ENCODE results near the gene IDH1. TPM values are rescaled to one million over a fixed set of nuclear protein-coding genes. Genes with fewer than 3 reads are reported as not detected.
"Not testable (repeated sequence)": the region's sequence is repeated elsewhere in the genome, so short reads cannot be mapped to it uniquely, and the experiment has no call there.

IDH1 gene
- total RNA-seq (2014; rRNA removed; shearing (Covaris generic); ENCODE audit: low replicate concordance) = 66.9 and 79.0 TPM in 2 replicates

- in situ Hi-C loops (cut with HindIII; ENCODE audit: low pct_unique_long_range_greater_than_20kb, low sequenced_read_pairs) = no loop called here
- DNase-seq (ENCODE audit: low read depth) = peak; percentile 89
Observed at GRCh38 chr2:208254871-208255556, at the start of gene IDH1. Gene IDH1, minus strand, starts transcription at chr2:208255071. Its CDS starts 3,520 bp downstream, at chr2:208251551.

GRCh38 chr2:208304157-208304556, 49.3 kb upstream of the IDH1 start:
- DNase-seq (ENCODE audit: low read depth) = no peak
- in situ Hi-C loops (cut with HindIII; ENCODE audit: low pct_unique_long_range_greater_than_20kb, low sequenced_read_pairs) = no loop called here

- in situ Hi-C loops (cut with HindIII; ENCODE audit: low pct_unique_long_range_greater_than_20kb, low sequenced_read_pairs) = no loop called here
- DNase-seq (ENCODE audit: low read depth) = no peak
Observed at GRCh38 chr2:208300847-208301618, 46.2 kb upstream of the IDH1 start.

- in situ Hi-C loops (cut with HindIII; ENCODE audit: low pct_unique_long_range_greater_than_20kb, low sequenced_read_pairs) = no loop called here
- DNase-seq (ENCODE audit: low read depth) = no peak
Observed at GRCh38 chr2:208297961-208298360, 43.1 kb upstream of the IDH1 start.

- in situ Hi-C loops (cut with HindIII; ENCODE audit: low pct_unique_long_range_greater_than_20kb, low sequenced_read_pairs) = no loop called here
- DNase-seq (ENCODE audit: low read depth) = no peak
Observed at GRCh38 chr2:208296610-208297009, 41.7 kb upstream of the IDH1 start.

- no peak for DNase-seq (ENCODE audit: low read depth)
- in situ Hi-C loops (cut with HindIII; ENCODE audit: low pct_unique_long_range_greater_than_20kb, low sequenced_read_pairs) = no loop called here
Observed at GRCh38 chr2:208295834-208296233, 41.0 kb upstream of the IDH1 start.

GRCh38 chr2:208294482-208295024, 39.7 kb upstream of the IDH1 start:
- in situ Hi-C loops (cut with HindIII; ENCODE audit: low pct_unique_long_range_greater_than_20kb, low sequenced_read_pairs) = no loop called here
- no peak for DNase-seq (ENCODE audit: low read depth)

- DNase-seq (ENCODE audit: low read depth) = no peak
- in situ Hi-C loops (cut with HindIII; ENCODE audit: low pct_unique_long_range_greater_than_20kb, low sequenced_read_pairs) = no loop called here
Observed at GRCh38 chr2:208285853-208286252, 31.0 kb upstream of the IDH1 start.

- in situ Hi-C loops (cut with HindIII; ENCODE audit: low pct_unique_long_range_greater_than_20kb, low sequenced_read_pairs) = no loop called here
- DNase-seq (ENCODE audit: low read depth) = peak; percentile 22
Observed at GRCh38 chr2:208280933-208281332, 26.1 kb upstream of the IDH1 start.

- in situ Hi-C loops (cut with HindIII; ENCODE audit: low pct_unique_long_range_greater_than_20kb, low sequenced_read_pairs) = no loop called here
- no peak for DNase-seq (ENCODE audit: low read depth)
Observed at GRCh38 chr2:208280234-208280633, 25.4 kb upstream of the IDH1 start.

- in situ Hi-C loops (cut with HindIII; ENCODE audit: low pct_unique_long_range_greater_than_20kb, low sequenced_read_pairs) = no loop called here
Observed at GRCh38 chr2:208279236-208279635, 24.4 kb upstream of the IDH1 start.

GRCh38 chr2:208278549-208278948, 23.7 kb upstream of the IDH1 start:
- DNase-seq (ENCODE audit: low read depth) = no peak
- in situ Hi-C loops (cut with HindIII; ENCODE audit: low pct_unique_long_range_greater_than_20kb, low sequenced_read_pairs) = no loop called here

More at GRCh38 chr2:208279236-208279635, 24.4 kb upstream of the IDH1 start:
- DNase-seq (ENCODE audit: low read depth) = no peak

GRCh38 chr2:208274748-208275147, 19.9 kb upstream of the IDH1 start:
- in situ Hi-C loops (cut with HindIII; ENCODE audit: low pct_unique_long_range_greater_than_20kb, low sequenced_read_pairs) = no loop called here
- DNase-seq (ENCODE audit: low read depth) = no peak

GRCh38 chr2:208269091-208269490, 14.2 kb upstream of the IDH1 start:
- DNase-seq (ENCODE audit: low read depth) = no peak
- in situ Hi-C loops (cut with HindIII; ENCODE audit: low pct_unique_long_range_greater_than_20kb, low sequenced_read_pairs) = no loop called here

- DNase-seq (ENCODE audit: low read depth) = no peak
- in situ Hi-C loops (cut with HindIII; ENCODE audit: low pct_unique_long_range_greater_than_20kb, low sequenced_read_pairs) = no loop called here
Observed at GRCh38 chr2:208268156-208268952, 13.5 kb upstream of the IDH1 start.

- in situ Hi-C loops (cut with HindIII; ENCODE audit: low pct_unique_long_range_greater_than_20kb, low sequenced_read_pairs); DNase-seq (ENCODE audit: low read depth): not testable (repeated sequence)
Observed at GRCh38 chr2:208267526-208267925, 12.7 kb upstream of the IDH1 start.

GRCh38 chr2:208266936-208267335, 12.1 kb upstream of the IDH1 start:
- in situ Hi-C loops (cut with HindIII; ENCODE audit: low pct_unique_long_range_greater_than_20kb, low sequenced_read_pairs) = no loop called here
- no peak for DNase-seq (ENCODE audit: low read depth)

- DNase-seq (ENCODE audit: low read depth) = no peak
- in situ Hi-C loops (cut with HindIII; ENCODE audit: low pct_unique_long_range_greater_than_20kb, low sequenced_read_pairs) = no loop called here
Observed at GRCh38 chr2:208266553-208266893, 11.7 kb upstream of the IDH1 start.
